DOHH2 (cell line): ENCODE measurements around the gene MYO7B.

Experiments
- CTCF ChIP-seq: fragments of 200-600 bp; sonication (generic); IDR thresholded peaks from one replicate; pipeline ENCODE4 v1.5.1; 2014; ENCODE audit warnings: antibody characterized with exemption, mild to moderate bottlenecking, low read depth, low read length; ENCODE audit not compliant: poor library complexity, severe bottlenecking
- EZH2phosphoT487 ChIP-seq: fragments of 200-600 bp; sonication (generic); IDR thresholded peaks from 2 replicates; pipeline ENCODE4 v1.6.1; 2017; ENCODE audit warnings: borderline replicate concordance, mild to moderate bottlenecking, antibody characterized with exemption, low read length, moderate library complexity, mixed read lengths

DNA sequence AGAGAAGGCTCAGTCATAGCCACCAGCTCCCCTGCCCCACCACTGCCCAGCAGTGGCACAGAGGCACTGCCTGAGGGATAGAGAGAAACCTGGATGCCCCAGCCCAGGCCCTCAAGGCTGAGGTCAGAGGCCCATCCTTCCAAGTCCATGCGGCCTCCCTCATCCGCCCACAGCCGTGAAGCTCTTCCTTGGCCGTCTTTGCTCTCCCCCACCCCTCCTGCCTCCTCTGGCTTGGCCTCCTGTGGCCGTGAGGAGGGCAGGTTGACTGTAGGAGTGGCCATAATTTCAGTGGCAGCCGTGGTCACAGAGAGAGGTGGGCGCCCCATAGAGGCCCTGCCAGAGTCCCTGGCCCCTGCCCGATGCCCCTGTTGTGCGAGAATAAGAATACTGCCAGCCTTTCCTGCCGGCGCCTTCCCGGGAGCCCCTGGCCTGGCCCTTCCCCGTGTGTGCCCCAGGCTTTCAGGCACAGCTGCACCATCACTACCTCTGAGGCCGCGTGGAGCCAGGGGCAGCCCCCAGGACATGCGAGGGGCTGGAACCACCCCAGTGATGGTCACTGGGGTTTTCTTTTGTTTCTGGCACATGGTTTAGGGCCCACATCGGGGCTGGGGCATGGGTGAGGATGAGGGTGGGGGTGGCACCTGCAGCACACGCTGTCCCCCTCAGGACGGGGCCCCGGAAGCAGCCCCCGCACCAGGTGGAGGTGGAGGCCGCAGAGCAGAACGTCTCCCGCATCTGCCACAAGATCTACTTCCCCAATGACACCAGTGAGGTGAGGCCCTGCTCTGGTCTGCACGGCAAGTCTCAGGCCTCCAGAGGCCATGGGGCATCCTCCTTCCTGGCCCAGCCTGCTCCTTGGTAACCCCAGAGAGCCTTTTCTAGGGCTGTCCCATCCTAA is 97.4 kb downstream of the MYO7B start:
- TF ChIP-seq CTCF, result no peak
- TF ChIP-seq EZH2phosphoT487, result no peak
